ENCODE measurements around the gene TYW1B.
"Not testable (repeated sequence)": the region's sequence is repeated elsewhere in the genome, so short reads cannot be mapped to it uniquely, and the experiment has no call there.

The TYW1B gene

DNA sequence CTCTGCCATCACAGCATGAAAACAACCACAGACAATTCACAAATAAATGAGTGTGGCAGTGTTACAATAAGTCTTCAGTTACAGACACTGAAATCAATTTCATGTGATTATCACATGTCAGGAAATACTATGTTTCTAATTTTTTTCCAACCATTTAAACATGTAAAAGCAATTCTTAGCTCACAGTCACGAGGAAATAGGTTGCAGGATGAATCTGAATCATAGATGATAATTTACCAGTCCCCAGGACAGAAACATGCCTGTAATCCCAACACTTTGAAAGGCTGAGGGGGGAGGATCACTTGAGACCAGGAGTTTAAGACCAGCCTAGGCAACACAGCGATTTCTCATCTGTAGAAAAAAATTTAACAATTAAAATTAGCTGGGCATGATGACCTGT is 283.5 kb downstream of the TYW1B start:
- not testable (repeated sequence) for H3K27ac ChIP-seq (ENCODE audit: insufficient read depth, low read length, poor library complexity, severe bottlenecking); H3K27me3 ChIP-seq (replicated peaks; ENCODE audit: control insufficient read depth, insufficient read depth, low read length, poor library complexity, severe bottlenecking); H3K4me3 ChIP-seq (ENCODE audit: insufficient read depth, low read depth, low read length, poor library complexity, severe bottlenecking); H3K4me1 ChIP-seq (ENCODE audit: control insufficient read depth, insufficient read depth, low read length, poor library complexity, severe bottlenecking); H3K36me3 ChIP-seq (ENCODE audit: control insufficient read depth, insufficient read depth, low read length); H3K9me3 ChIP-seq (ENCODE audit: control insufficient read depth, low read length); DNase-seq

- H3K36me3 ChIP-seq (ENCODE audit: control insufficient read depth, insufficient read depth, low read length) = no peaks in the 10 kb centered on the region
- H3K4me1 ChIP-seq (ENCODE audit: control insufficient read depth, insufficient read depth, low read length, poor library complexity, severe bottlenecking) = no peaks in the 10 kb centered on the region
- no peak overlapping the region for H3K27ac ChIP-seq (ENCODE audit: insufficient read depth, low read length, poor library complexity, severe bottlenecking)
- H3K4me3 ChIP-seq (ENCODE audit: insufficient read depth, low read depth, low read length, poor library complexity, severe bottlenecking) = no peak overlapping the region
- DNase-seq = no peak
- no peaks in the 10 kb centered on the region for H3K27me3 ChIP-seq (replicated peaks; ENCODE audit: control insufficient read depth, insufficient read depth, low read length, poor library complexity, severe bottlenecking)
- H3K9me3 ChIP-seq (ENCODE audit: control insufficient read depth, low read length) = no peaks in the 10 kb centered on the region
Observed at GRCh38 chr7:72540923-72541322, 287.1 kb downstream of the TYW1B start.

- Histone ChIP-seq H3K27me3 (replicated peaks; ENCODE audit: control insufficient read depth, insufficient read depth, low read length, poor library complexity, severe bottlenecking) (no peaks in the 10 kb centered on the region), H3K4me3 (ENCODE audit: insufficient read depth, low read depth, low read length, poor library complexity, severe bottlenecking) (no peak overlapping the region), H3K36me3 (ENCODE audit: control insufficient read depth, insufficient read depth, low read length) (no peaks in the 10 kb centered on the region), H3K9me3 (ENCODE audit: control insufficient read depth, low read length) (no peaks in the 10 kb centered on the region), H3K4me1 (ENCODE audit: control insufficient read depth, insufficient read depth, low read length, poor library complexity, severe bottlenecking) (no peaks in the 10 kb centered on the region), H3K27ac (ENCODE audit: insufficient read depth, low read length, poor library complexity, severe bottlenecking) (no peak overlapping the region)
- DNase-seq = no peak
Observed at GRCh38 chr7:72540106-72540611, 287.8 kb downstream of the TYW1B start.

- Histone ChIP-seq H3K27me3 (replicated peaks; ENCODE audit: control insufficient read depth, insufficient read depth, low read length, poor library complexity, severe bottlenecking) (no peaks in the 10 kb centered on the region), H3K9me3 (ENCODE audit: control insufficient read depth, low read length) (no peaks in the 10 kb centered on the region), H3K4me3 (ENCODE audit: insufficient read depth, low read depth, low read length, poor library complexity, severe bottlenecking) (no peak overlapping the region), H3K36me3 (ENCODE audit: control insufficient read depth, insufficient read depth, low read length) (no peaks in the 10 kb centered on the region), H3K4me1 (ENCODE audit: control insufficient read depth, insufficient read depth, low read length, poor library complexity, severe bottlenecking) (no peaks in the 10 kb centered on the region), H3K27ac (ENCODE audit: insufficient read depth, low read length, poor library complexity, severe bottlenecking) (no peak overlapping the region)
- no peak for DNase-seq
Observed at GRCh38 chr7:72539702-72540101, 288.3 kb downstream of the TYW1B start.

DNA sequence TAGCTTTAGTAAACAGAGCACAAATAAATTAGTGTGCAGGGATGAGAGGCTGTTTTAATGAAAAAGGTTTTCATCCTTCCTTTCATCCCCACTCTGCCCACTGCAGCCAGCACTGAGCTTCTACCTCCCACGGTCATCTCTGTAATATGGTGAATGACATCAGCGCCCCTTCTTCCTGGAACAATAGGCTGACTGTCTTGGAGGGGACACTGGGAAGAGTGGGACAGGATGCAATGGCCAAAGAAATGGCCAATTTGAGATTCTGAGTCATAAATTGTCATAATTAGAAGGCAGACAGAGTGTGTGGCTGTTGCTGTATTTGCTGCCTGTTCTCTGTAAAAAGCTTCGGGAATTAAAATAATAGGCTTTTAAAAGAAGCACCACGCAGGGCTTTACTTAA is 289.1 kb downstream of the TYW1B start:
- no peaks in the 10 kb centered on the region for H3K36me3 ChIP-seq (ENCODE audit: control insufficient read depth, insufficient read depth, low read length)
- H3K4me3 ChIP-seq (ENCODE audit: insufficient read depth, low read depth, low read length, poor library complexity, severe bottlenecking) = no peak overlapping the region
- no peaks in the 10 kb centered on the region for H3K9me3 ChIP-seq (ENCODE audit: control insufficient read depth, low read length)
- no peak overlapping the region for H3K27ac ChIP-seq (ENCODE audit: insufficient read depth, low read length, poor library complexity, severe bottlenecking)
- no peaks in the 10 kb centered on the region for H3K4me1 ChIP-seq (ENCODE audit: control insufficient read depth, insufficient read depth, low read length, poor library complexity, severe bottlenecking)
- DNase-seq = no peak
- no peaks in the 10 kb centered on the region for H3K27me3 ChIP-seq (replicated peaks; ENCODE audit: control insufficient read depth, insufficient read depth, low read length, poor library complexity, severe bottlenecking)

GRCh38 chr7:72538147-72538546 is 289.9 kb downstream of the TYW1B start:
- Histone ChIP-seq H3K36me3 (ENCODE audit: control insufficient read depth, insufficient read depth, low read length) (no peaks in the 10 kb centered on the region), H3K27me3 (replicated peaks; ENCODE audit: control insufficient read depth, insufficient read depth, low read length, poor library complexity, severe bottlenecking) (no peaks in the 10 kb centered on the region), H3K4me3 (ENCODE audit: insufficient read depth, low read depth, low read length, poor library complexity, severe bottlenecking) (no peak overlapping the region), H3K27ac (ENCODE audit: insufficient read depth, low read length, poor library complexity, severe bottlenecking) (no peak overlapping the region), H3K4me1 (ENCODE audit: control insufficient read depth, insufficient read depth, low read length, poor library complexity, severe bottlenecking) (no peaks in the 10 kb centered on the region), H3K9me3 (ENCODE audit: control insufficient read depth, low read length) (no peaks in the 10 kb centered on the region)
- DNase-seq = no peak

GRCh38 chr7:72536038-72536437 is 292.0 kb downstream of the TYW1B start:
- not testable (repeated sequence) for DNase-seq; H3K36me3 ChIP-seq (ENCODE audit: control insufficient read depth, insufficient read depth, low read length); H3K27ac ChIP-seq (ENCODE audit: insufficient read depth, low read length, poor library complexity, severe bottlenecking); H3K4me1 ChIP-seq (ENCODE audit: control insufficient read depth, insufficient read depth, low read length, poor library complexity, severe bottlenecking); H3K9me3 ChIP-seq (ENCODE audit: control insufficient read depth, low read length); H3K27me3 ChIP-seq (replicated peaks; ENCODE audit: control insufficient read depth, insufficient read depth, low read length, poor library complexity, severe bottlenecking); H3K4me3 ChIP-seq (ENCODE audit: insufficient read depth, low read depth, low read length, poor library complexity, severe bottlenecking)

- not testable (repeated sequence) for H3K27ac ChIP-seq (ENCODE audit: insufficient read depth, low read length, poor library complexity, severe bottlenecking); H3K4me1 ChIP-seq (ENCODE audit: control insufficient read depth, insufficient read depth, low read length, poor library complexity, severe bottlenecking); H3K4me3 ChIP-seq (ENCODE audit: insufficient read depth, low read depth, low read length, poor library complexity, severe bottlenecking); H3K36me3 ChIP-seq (ENCODE audit: control insufficient read depth, insufficient read depth, low read length); H3K27me3 ChIP-seq (replicated peaks; ENCODE audit: control insufficient read depth, insufficient read depth, low read length, poor library complexity, severe bottlenecking); H3K9me3 ChIP-seq (ENCODE audit: control insufficient read depth, low read length); DNase-seq
Observed at GRCh38 chr7:72531048-72531447, 297.0 kb downstream of the TYW1B start.
